ENCODE data around the gene POU2F1.
A peak's percentile ranks its signal among the peaks of the same experiment; 100 is the strongest.

Gene POU2F1

GRCh38 chr1:167360120-167360519 is 139.4 kb downstream of the POU2F1 start:
- no peak for DNase-seq (ENCODE audit: low read depth in 1 of 2, low spot score in 1 of 2)

GRCh38 chr1:167362638-167363037 is 142.0 kb downstream of the POU2F1 start:
- no peak for DNase-seq (ENCODE audit: low read depth in 1 of 2, low spot score in 1 of 2)

GRCh38 chr1:167364826-167365225 is 144.1 kb downstream of the POU2F1 start:
- no peak for DNase-seq (ENCODE audit: low read depth in 1 of 2, low spot score in 1 of 2)

DNA sequence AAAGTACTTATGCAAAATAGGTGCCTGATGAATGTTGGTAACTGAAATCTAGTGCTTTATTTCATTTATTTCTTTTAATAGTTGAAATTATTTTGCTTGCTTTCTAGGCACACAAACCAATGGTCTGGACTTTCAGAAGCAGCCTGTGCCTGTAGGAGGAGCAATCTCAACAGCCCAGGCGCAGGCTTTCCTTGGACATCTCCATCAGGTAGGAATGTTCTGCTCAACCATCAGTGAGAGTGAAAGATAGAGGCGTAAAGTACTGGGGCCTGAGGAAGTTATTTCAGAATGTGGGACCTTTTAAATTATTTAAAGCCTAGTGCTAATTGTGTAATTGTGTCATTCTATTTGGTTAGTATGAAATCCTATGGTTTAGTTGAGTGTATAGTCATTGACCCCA is 144.7 kb downstream of the POU2F1 start:
- DNase-seq (ENCODE audit: low read depth in 1 of 2, low spot score in 1 of 2) = no peak

DNA sequence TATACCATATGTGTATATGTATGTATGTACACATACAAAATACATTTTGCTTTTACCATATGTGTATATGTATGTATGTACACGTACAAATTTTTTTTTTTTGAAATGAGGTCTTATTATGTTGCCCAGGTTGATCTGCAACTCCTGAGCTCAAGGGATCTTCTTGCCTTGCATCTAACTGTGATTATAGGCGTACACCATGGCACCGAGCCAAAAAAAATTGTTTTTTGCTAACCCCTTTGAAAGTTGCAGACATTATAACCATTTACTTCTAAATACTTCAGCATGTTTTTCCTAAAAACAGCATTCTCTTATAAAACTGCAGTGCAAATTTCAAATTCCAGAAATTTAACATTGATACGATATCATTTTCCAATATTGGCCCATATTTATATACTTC is 147.0 kb downstream of the POU2F1 start:
- DNase-seq (ENCODE audit: low read depth in 1 of 2, low spot score in 1 of 2) = no peak

DNA sequence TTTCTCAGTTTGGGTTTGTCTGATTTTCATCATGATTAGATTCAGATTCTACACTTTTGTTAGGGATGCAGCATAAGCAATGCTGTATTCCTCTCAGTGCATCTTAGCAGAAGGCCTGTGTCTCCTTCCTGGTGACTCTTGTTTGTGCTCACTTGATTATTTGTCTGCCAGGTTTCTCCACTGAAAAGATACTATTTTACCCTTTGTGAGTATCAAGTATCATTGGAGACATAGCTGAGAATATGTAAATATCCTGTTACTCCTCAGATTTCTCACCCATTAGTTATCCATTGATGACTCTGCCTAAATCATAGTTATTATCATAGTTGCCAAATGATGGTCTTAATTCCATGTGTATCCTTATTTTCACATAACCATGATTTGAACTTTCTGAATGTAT is 148.5 kb downstream of the POU2F1 start:
- no peak for DNase-seq (ENCODE audit: low read depth in 1 of 2, low spot score in 1 of 2)

DNA sequence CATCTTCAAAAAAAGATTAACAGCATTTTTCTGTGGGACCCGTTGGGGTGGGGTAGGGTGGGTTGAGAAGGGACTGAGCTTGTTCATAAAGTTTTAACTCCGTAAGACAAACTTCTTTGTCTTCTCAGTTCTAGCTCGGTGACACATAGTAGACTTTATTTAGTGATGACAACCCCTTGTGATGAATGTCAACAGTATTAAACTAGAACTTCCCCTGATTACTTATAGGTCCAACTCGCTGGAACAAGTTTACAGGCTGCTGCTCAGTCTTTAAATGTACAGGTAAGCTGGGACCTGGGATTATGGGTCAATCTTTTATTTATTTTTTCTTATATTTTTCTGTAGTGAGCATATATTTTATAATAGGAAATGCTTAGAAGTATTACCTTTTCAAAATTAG is 149.2 kb downstream of the POU2F1 start:
- no peak for DNase-seq (ENCODE audit: low read depth in 1 of 2, low spot score in 1 of 2)

DNA sequence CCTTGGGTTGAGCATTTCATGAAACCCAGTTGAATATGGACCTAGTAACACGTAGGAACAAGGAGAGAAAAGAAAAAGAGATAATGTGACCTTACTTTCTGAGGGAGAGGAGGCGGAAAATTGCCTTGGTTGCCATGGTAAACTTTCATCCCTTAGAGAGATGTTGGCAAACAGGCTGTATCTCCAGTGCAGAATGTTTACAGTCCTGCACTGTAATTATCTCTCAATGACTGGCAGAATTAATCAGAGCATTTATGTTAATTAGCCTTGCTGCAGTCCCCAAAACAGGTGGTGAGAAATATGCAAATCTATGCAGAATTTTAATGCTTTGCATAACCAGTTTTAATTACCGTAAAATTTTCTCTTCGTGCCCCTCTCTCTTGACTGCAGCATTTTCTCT is 150.3 kb downstream of the POU2F1 start:
- no peak for DNase-seq (ENCODE audit: low read depth in 1 of 2, low spot score in 1 of 2)

GRCh38 chr1:167373398-167373797 is 152.7 kb downstream of the POU2F1 start:
- DNase-seq (ENCODE audit: low read depth in 1 of 2, low spot score in 1 of 2) = no peak

DNA sequence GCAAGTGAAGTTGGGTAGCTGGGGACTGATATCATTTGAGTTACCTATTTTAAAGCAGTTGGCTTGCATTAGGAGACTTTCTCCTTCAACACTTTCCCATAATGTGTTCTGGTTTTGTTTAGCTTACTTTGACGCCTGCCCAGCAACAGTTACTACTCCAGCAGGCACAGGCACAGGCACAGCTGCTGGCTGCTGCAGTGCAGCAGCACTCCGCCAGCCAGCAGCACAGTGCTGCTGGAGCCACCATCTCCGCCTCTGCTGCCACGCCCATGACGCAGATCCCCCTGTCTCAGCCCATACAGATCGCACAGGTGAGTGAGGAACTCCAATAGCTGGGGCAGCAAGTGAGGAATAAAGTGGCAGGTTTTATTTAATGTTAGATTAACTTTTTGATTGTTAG is 153.3 kb downstream of the POU2F1 start:
- no peak for DNase-seq (ENCODE audit: low read depth in 1 of 2, low spot score in 1 of 2)

DNA sequence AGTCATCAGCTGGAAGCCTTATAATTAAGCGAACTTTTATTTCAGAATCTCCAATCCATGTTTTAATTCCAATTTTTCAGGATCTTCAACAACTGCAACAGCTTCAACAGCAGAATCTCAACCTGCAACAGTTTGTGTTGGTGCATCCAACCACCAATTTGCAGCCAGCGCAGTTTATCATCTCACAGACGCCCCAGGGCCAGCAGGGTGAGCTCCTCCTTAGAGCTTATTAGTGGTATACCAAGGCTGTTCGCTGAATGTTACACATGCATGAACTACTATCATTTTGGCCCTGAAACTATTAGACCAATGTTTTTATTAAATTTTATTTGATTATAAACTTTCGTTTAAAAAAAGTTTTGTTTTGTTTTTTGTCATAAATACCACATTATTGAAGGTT is 155.3 kb downstream of the POU2F1 start:
- DNase-seq (ENCODE audit: low read depth in 1 of 2, low spot score in 1 of 2) = no peak

DNA sequence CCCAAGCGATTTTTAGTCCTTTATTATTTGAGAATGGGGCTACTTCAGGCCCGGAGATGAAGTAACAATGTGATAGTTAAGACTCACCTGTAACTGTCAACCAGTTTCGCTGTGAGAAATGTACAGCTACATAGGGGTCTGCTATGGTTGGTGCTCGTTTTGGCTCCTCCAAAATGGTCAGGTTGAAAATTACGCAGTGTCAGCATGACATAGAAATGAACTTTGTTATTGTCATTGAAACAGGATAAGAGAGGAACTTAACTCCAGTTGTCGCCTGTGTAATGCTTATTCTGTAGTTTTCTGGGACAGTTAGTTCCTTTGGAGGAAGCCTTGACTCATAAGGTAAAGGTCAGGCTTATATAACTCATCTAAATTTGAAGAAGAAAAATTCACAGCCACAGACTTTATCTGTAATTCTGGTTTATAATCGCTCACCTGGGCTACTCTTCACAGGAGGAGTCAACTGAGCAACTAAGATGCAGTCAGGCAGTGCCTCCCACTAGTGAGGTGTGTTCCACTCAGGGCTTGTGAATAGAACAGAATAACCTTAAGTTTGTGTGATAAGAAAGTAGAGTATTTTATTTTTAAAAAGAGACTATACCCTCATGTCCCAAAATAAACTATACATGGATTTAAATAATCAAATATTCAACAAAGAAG is 166.7 kb downstream of the POU2F1 start:
- DNase-seq (ENCODE audit: low read depth in 1 of 2, low spot score in 1 of 2) = no peak

GRCh38 chr1:167388976-167389375 is 168.3 kb downstream of the POU2F1 start:
- no peak for DNase-seq (ENCODE audit: low read depth in 1 of 2, low spot score in 1 of 2)

GRCh38 chr1:167392200-167392696 is 171.6 kb downstream of the POU2F1 start:
- no peak for DNase-seq (ENCODE audit: low read depth in 1 of 2, low spot score in 1 of 2)

DNA sequence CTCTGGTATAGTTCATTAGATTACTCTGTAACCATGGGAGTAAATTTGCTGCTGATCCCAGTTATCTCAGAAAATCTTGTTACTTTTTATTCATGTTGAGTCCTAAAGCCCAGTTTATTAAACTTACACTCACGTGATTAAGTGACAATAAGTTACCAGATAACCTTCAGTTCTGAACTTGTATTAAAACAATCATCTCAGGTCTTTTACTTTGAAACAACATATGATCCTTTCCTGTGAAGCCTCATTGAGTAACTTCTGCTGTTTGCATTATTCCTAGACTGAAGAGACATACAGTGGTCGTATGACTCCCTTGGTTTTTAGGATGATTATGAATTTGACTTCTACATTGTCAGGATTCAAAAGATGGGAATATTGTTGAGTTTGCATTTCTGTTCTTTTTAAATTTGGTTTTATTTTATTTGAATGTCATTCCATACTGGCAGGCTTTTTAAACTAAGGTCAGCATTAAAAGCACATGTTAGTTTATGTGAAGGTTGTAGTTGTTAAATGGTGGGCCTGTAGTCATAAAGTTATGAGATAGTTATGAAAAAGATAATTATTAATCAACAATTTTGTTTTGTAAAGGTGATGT is 179.8 kb downstream of the POU2F1 start:
- DNase-seq (ENCODE audit: low read depth in 1 of 2, low spot score in 1 of 2) = no peak

DNA sequence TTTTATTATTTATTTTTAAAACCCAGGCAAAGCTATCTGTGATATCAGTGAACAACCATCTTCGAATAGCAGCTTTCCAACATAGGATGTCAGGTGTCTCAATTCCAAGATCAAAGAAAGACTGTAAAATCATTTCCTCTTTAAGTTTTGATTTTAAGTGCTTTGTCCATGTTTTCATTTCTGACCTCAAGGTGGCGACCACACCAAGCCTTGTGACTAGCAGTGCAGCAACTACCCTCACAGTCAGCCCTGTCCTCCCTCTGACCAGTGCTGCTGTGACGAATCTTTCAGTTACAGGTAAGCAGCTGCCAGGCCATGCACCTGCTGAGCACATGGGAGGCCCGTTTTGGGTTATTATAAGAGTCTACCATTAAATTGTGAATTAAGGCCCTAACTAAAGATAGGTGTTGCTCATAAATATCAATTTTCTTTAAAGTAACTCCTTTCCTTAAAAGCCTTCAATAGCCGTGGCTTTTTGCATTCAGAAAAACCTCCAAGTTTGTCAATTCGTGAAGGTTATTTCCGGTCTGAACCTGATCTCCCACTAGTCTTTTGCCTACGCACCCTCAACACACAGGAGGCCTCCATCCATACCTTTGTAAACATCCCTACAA is 180.7 kb downstream of the POU2F1 start:
- peak in 1 of 2 donors; percentile 36 for DNase-seq (ENCODE audit: low read depth in 1 of 2, low spot score in 1 of 2)

GRCh38 chr1:167404161-167404888 is 183.6 kb downstream of the POU2F1 start:
- DNase-seq (ENCODE audit: low read depth in 1 of 2, low spot score in 1 of 2) = no peak

- no peak for DNase-seq (ENCODE audit: low read depth in 1 of 2, low spot score in 1 of 2)
These were observed 184.2 kb downstream of the POU2F1 start for GRCh38 chr1:167404908-167405307.

DNA sequence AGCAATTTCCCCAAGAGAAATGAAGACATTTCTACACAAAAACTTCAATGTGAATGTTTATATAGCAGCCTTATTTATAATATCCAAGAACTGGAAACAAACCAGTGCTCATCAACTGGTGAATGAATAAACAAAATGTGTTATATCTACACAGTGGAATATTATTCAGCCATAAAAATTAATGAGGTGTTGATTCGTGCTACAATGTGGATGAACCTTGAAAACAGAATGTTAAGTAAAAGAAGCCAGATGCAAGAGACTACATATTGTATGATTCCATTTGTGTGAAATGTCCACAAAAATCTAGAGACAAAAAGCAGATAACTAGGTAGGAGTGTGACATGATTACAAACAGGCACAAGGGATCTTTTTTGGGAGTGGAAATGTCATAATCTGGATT is 187.7 kb downstream of the POU2F1 start:
- DNase-seq (ENCODE audit: low read depth in 1 of 2, low spot score in 1 of 2) = no peak

DNA sequence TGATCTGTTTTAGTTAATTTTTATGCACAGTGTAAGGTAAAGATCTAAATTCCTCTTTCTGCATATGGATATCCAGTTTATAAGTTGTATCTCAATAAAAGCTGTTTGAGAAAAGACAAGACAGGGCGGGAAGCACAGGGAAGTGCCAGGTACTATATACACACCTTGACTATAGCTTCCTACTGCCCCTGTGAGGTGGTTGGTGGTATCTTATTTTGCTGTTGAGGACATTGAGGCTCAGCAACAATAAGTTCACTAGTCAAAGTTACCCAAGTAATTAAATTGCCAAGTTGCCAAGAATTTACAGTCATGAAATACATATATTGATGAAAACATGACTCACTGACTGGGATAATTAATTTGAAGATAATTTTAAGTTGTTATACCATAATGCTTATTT is 188.5 kb downstream of the POU2F1 start:
- no peak for DNase-seq (ENCODE audit: low read depth in 1 of 2, low spot score in 1 of 2)

- DNase-seq (ENCODE audit: low read depth in 1 of 2, low spot score in 1 of 2) = no peak
These were observed 191.4 kb downstream of the POU2F1 start for GRCh38 chr1:167412072-167412471.

GRCh38 chr1:167412920-167413319 is 192.2 kb downstream of the POU2F1 start:
- no peak for DNase-seq (ENCODE audit: low read depth in 1 of 2, low spot score in 1 of 2)

Data from activated CD4-positive, alpha-beta T cell treated with anti-CD3 and anti-CD28 coated beads, Interleukin-2, amount 50 U/mL, for 24 hours (primary cell).